NCI-H1694 treated with DMSO at 0.1 percent for 48 hours (cell line): ENCODE results near the gene FAM3D.
"Not testable (repeated sequence)": the region's sequence is repeated elsewhere in the genome, so short reads cannot be mapped to it uniquely, and the experiment has no call there.

Source experiments
- DNase-seq: peaks from one replicate; lab custom pipeline; 2025; lab: John Stamatoyannopoulos, UW

The FAM3D gene

GRCh38 chr3:58683466-58683865 lies 16.9 kb upstream of the FAM3D start:
- no peak for DNase-seq

DNA sequence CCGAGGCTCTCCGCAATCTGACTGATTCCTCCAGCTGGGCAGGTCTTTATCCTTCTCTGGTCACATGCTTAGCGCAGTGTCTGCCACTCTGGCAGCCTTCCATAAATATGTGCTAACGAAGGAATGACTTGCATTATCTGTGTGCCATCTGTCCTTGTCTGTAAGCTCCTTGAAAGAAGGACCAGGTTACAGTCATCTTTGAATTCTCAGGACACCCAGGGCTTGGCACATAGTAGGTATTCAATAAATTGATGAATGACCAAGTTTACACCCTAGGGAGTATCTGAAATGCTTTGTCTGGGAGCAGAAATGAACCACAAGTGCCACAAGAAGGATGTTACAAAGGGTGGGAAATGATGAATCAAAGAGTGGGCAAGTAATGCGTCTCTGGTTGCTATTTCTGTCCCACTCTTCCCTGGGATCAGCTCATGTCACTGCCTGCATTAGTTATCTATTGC lies 16.5 kb upstream of the FAM3D start:
- peak; percentile 6 for DNase-seq

DNA sequence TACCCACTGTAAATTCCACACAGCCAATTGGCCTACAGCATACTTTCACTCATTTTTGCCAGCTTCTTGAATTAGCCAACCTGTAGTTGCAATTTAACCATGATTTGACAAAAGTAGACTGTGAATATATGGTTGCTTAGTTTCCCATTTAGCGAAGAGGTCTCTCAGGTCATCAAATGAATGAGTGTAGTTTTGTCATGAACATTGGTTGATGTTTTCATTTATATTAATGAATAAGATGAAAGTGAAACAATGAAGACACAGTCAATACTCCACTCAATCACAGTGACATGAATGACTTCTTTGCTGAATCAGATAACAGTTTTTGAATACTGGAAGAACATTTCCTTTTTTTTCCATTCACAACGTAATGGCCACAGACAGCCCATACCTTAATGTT lies 15.3 kb upstream of the FAM3D start:
- no peak for DNase-seq

DNA sequence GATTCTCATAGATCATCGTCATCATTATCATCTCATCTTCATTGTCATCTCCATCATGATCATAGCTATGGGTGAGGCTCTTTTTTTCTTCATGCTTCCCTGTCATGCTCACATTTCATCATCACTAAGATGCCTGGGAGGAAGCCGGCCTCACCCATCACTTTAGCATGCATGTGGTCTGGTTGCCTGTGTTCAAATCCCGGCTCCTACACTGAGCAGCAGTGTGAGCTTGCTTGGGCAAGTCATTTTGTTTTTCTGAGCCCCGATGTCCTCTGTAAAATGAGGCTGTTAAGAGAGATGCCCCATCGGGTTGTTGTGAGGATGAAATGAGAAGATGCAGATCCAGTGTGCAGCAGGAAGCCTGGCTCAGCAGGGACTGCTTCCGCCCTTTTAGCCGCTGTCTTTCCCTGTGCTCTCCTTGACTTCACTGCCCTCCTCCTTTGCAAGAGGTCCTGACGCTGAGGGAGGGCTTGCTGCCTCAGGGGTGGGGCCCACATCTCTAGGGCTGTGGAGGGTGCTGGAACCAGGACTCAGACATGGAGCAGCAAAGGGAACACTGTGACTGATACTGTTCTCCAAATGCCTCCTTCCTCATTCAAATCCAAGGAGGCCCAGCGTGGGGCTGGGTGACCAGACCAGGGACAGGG lies 14.4 kb upstream of the FAM3D start:
- no peak for DNase-seq

GRCh38 chr3:58679974-58680666 lies 13.5 kb upstream of the FAM3D start:
- no peak for DNase-seq

GRCh38 chr3:58679446-58679845 lies 12.9 kb upstream of the FAM3D start:
- no peak for DNase-seq

- DNase-seq: not testable (repeated sequence)
Measured at GRCh38 chr3:58678177-58678970, 11.8 kb upstream of the FAM3D start.

DNA sequence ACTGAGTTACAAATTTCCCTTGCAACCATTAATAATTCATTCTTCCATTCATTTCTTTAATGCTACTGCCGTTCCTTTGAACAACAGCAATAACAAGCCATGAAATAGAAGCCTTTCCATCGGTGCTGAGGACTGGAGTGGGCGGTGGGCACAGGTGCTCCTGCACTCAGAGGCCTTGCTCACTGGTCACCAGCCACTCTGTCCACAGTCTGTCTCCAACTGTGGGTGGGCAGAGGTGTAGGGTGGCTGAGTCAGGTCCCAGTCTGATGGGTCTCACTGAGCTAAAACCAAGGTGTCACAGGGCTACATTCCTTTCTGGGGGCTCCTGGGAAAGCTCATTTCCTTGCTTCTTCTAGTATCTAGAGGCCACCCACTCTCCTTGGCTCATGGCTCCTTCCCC lies 6.3 kb upstream of the FAM3D start:
- no peak for DNase-seq

DNA sequence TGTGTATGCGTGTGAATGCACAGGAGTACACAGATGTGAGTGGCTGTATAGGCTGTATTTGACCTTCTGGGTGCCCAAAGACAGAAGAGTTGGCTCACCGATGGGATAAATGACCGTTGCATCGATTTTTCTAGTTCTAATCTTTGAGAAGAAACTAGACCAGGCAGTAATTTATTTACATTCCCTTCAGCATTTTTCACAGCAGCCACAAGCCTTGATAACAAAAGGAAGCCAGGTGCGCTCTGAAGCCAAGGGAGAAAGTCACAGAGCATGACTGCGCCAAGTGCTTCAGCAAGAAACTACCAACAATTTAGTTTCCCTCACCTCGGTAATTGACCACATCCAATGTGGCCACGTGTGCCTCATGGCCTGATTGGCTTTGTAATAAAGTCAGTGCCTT lies 5.9 kb upstream of the FAM3D start:
- no peak for DNase-seq

DNA sequence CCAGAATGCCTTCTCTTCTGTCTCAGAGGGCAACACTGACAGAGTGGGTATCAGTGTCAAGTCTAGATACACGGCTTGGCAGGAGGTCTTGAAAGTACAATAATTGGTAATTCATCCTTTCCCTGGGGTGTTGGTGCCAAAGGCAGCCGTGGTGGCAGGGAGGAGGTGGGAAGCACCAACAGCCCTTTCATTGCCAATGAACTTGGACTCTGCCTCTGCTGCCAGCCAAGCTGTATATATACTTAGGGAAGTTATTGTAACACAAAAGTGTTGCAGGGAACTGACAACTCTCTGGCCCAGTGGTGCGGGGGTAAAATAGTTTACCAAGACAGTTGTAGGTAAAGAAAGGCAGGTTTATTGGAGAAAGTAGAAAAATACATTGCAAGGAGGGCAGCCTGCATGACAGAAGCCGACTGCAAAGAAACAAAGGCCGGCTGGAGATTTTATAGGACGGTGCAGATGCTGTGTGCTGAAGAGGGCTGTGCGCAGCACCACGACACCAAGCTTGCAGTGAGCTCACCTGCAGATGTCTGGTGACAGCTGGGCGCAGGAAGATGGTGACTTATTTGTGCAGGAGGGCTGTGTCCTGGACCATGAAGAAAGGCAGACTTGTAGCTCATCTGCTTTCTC lies 4.0 kb upstream of the FAM3D start:
- DNase-seq: no peak

GRCh38 chr3:58668247-58668646 lies 1.7 kb upstream of the FAM3D start:
- no peak for DNase-seq

DNA sequence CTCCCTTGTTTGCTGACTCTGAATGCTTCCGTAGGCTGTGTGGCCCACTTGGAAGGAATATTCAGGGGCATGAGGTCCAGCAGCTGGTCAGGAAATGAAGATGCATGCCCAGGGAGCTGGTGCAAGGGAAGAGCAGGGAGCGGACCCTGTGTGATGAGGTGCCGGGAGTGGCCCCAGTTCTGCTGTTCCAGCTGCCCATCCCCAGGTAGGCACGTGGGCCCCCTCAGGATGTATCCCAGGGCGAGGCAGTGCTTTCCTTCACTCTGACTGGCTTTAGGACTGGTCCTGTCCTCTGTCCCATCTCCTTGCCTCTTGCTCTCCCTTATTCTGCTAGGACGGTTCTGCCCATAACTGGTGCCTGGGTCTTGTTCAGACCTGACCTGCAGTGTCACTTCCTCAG lies 1.1 kb upstream of the FAM3D start:
- no peak for DNase-seq

DNA sequence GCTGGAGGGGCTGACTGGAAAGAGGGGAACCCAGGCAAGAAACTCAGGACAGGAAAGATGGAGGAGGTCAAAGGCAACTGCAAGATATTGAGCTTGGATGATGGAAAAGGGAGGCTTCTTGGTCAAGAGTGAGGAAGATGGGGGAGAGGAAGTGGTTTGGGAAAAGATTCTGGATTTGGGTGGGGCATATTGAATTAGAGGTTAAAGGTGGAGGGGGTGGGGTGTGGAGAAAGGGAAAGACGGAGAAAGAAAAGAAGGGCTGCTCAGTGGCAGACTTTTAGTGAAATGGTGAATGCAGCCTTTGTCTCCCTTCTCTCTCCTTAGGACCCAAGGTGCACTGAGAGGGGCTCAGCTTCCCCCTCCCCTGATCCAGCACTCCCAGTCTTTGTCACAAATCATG lies 655 bp upstream of the FAM3D start:
- no peak for DNase-seq

- DNase-seq: no peak
Measured at GRCh38 chr3:58665405-58665804, 1.2 kb downstream of the FAM3D start.

DNA sequence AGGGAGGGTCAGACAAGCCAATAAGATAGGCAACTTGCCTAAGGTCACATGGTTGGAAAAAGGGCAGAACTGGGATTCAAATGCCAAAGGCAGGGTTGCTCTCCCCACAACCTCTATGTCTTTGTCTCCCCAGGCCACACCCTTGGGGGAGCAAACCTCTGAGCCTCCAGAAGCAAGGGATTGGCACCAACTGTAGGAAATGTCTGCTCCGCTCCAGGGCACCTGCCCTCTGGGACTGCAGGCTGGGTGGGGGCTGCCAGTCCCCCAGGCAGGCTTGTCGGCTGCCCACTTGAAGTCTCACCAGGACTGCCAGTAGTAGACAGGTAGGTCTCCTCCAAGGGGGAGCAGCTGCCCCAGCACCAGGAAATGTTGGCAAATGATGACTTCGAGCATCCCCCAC lies 2.0 kb downstream of the FAM3D start:
- DNase-seq: no peak

- no peak for DNase-seq
Measured at GRCh38 chr3:58661836-58662420, 4.6 kb downstream of the FAM3D start.

DNA sequence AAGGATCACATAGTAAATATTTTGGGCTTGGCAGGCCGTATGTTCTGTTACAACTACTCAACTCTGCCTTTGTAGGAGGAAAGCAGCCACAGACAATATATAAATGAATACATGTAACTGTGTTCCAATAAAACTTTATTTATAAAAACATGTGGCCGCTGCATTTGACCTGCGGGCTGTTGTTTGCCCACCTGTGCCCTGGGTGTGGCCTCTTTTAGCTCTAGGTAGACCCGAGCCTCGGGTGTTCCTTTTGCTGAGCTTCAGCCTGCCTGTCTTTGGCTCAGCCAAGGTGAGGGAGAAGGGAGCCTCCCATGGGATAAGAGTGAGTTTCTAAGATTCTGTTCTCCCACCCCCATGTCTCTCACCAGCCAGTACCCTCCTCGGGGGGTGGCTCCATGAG lies 5.6 kb downstream of the FAM3D start:
- DNase-seq: no peak

DNA sequence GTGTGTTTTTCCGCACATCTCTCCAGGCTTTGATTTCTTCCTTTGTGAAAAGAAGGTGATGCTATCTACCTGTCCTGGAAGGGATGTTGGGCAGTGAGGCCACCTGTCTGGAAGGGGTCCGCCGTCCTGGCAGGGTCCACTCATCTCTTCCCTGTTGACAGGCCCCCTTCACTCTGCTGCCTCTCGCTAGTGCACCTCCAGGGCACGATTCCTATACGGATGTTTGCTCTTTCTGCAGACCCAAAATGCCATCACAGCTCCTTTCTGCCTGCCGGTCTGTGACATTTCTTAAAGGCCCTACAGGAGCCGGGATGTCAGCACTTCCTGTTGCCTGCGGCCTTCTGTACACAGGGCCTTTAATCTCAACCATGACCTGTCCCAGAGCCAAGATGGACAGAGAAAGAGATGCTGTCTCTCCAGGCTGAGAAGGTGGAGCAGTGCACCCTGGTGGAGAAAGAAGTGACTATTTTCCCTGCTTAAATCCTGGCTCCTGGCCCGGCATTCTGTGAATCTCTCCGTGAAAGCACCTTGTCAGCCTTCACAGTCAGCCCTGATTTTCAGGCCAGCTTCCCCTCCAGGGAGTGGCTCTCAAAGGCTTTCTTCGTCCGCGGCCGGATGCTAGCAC lies 7.4 kb downstream of the FAM3D start:
- no peak for DNase-seq

DNA sequence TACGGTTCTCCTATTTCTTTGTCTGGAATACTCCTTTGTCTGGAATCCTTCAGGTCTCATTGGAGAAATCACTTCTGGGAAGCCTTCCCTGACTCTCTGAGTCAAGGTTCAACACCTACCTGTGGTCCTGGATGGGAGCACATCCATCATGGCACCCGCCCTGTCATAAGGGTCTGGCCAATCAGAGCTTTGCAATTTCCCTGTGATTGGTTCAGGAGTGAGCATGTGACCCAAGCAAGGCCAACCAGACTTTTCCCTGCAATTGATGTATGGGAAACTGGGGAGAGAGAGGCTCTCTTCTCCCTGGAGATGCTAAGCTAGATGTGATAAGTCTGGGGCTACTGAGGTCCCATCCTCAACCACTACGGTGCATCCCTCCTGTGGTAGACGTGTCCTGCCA lies 8.1 kb downstream of the FAM3D start:
- no peak for DNase-seq

DNA sequence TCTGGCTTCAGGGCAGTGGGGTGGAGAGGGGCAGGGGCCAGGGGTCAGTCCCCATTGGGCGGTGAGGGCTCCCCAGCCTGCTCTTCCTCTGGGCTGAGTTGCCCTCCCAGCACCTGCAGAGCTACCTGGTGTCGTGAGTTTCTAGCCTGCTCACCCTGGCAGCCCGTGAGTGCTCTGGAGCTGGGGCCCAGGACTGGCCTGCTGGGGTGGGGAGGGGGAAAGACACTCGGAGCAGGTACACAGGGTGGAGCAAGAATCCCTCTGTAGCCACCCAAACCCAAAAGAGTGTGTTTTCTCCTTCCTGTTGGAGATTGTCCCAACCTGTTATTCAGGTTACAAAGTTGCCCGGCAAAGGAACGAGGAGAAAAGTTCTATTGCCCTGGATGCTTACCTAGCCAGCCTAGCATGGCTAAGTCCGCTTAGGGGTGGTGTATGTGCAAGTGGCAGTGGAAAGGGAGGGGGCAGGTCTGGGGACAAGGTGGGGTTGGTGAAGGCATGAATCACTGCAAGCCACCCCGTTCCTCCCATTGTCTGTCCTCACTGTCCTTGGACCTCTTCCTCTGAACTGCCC lies 8.9 kb downstream of the FAM3D start:
- DNase-seq: no peak

DNA sequence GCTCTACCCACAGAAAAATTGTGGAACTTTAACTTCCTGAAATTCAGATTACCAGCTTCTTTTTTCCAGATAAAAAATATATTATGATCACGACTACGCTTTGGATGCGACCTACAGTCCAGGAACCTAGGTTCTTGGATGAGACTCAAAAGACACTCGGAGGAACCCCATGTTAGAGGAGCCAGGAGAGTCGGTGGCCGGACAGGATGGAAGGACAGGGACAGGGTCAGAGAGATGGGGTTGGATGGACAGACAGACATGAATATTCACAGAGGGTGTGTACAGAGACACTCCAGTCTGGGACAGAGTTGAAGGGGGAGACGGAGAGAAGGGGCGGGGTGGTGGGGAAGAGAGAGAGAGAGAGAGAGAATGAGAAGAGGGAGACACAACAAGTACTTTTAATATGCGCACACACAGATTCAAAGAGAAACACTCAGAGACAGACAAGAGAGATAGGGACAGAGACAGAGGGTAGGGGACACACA lies 9.5 kb downstream of the FAM3D start:
- DNase-seq: no peak
